PC-9 (cell line): Measurements from ENCODE around the gene CLHC1. TPM values are rescaled to one million over a fixed set of nuclear protein-coding genes. Genes with fewer than 3 reads are reported as not detected.
A peak's percentile ranks its signal among the peaks of the same experiment; 100 is the strongest.

Source experiments
- BruUV-seq: library from RNA; stranded (reverse); fragments of 400-500 nt; replicated peaks from 2 replicates; lab custom pipeline; 2021; lab: Mats Ljungman, UMichigan
- CTCF ChIA-PET: fragments of 300-600 bp; sonication (Branson Sonifier 250); formaldehyde crosslinking; loops from one replicate; lab custom pipeline; 2022; ENCODE audit warnings: antibody characterized with exemption; lab: Charles Lee
- POLR2A ChIA-PET: fragments of 300-600 bp; sonication (Branson Sonifier 250); formaldehyde crosslinking; loops from one replicate; lab custom pipeline; 2022; ENCODE audit warnings: antibody characterized with exemption; ENCODE audit not compliant: unreplicated experiment; lab: Charles Lee
- DNase-seq, 2 experiments: peaks; one replicate each; pipeline versions ENCODE4 v3.0.0 to v3.0.0-alpha.2; 2015 to 2022; ENCODE audit warnings: mixed read lengths in 1 of 2
- H2AFZ ChIP-seq: fragments of 200-600 bp; sonication (generic); 2 replicates; pipeline ENCODE4 v1.8.1; 2017; ENCODE audit warnings: antibody characterized with exemption
- H3F3A ChIP-seq: fragments of 200-600 bp; sonication (generic); 2 replicates; pipeline ENCODE4 v1.8.1; 2017; ENCODE audit warnings: antibody characterized with exemption, mild to moderate bottlenecking, low read depth; ENCODE audit not compliant: insufficient read depth
- H3K27ac ChIP-seq: fragments of 200-600 bp; sonication (generic); 2 replicates; pipeline ENCODE4 v1.6.1; 2016; ENCODE audit warnings: mixed run types
- H3K27me3 ChIP-seq: fragments of 200-600 bp; sonication (generic); 2 replicates; pipeline ENCODE4 v1.6.1; 2016; ENCODE audit warnings: low read depth, mixed run types; ENCODE audit not compliant: insufficient read depth
- H3K36me3 ChIP-seq: fragments of 200-600 bp; sonication (generic); 2 replicates; pipeline ENCODE4 v1.6.1; 2016; ENCODE audit warnings: low read depth, mixed run types
- H3K4me1 ChIP-seq: fragments of 200-600 bp; sonication (generic); replicated peaks from 2 replicates; pipeline ENCODE4 v1.6.1; 2016; ENCODE audit warnings: mixed run types; ENCODE audit not compliant: insufficient read depth
- H3K4me2 ChIP-seq: fragments of 200-600 bp; sonication (generic); 2 replicates; pipeline ENCODE4 v1.6.1; 2017; ENCODE audit warnings: mixed run types
- H3K4me3 ChIP-seq: fragments of 200-600 bp; sonication (generic); 2 replicates; pipeline ENCODE4 v1.6.1; 2016; ENCODE audit warnings: mixed run types
- H3K79me2 ChIP-seq: fragments of 200-600 bp; sonication (generic); 2 replicates; pipeline ENCODE4 v1.6.1; 2017; ENCODE audit warnings: low read depth, mixed run types
- H3K9me2 ChIP-seq: fragments of 200-600 bp; sonication (generic); 2 replicates; pipeline ENCODE4 v1.8.1; 2017; ENCODE audit warnings: mild to moderate bottlenecking; ENCODE audit not compliant: insufficient read depth
- H3K9me3 ChIP-seq: fragments of 200-600 bp; sonication (generic); 2 replicates; pipeline ENCODE4 v1.8.1; 2016; ENCODE audit warnings: low read depth; ENCODE audit not compliant: insufficient read depth
- H4K20me1 ChIP-seq: fragments of 200-600 bp; sonication (generic); 2 replicates; pipeline ENCODE4 v1.8.1; 2017; ENCODE audit not compliant: insufficient read depth
- EZH2 ChIP-seq: fragments of 200-600 bp; sonication (generic); IDR thresholded peaks from 2 replicates; pipeline ENCODE4 v1.8.0; 2017; ENCODE audit warnings: antibody characterized with exemption, low read depth
- intact Hi-C: fragments of 100-400 bp; cut with micrococcal nuclease; formaldehyde crosslinking; loops from one replicate; pipeline ENCODE4 v1.10.0; 2022; ENCODE audit not compliant: unreplicated experiment
- total RNA-seq: library from RNA; stranded (reverse); gene quantifications from 2 replicates; pipeline ENCODE4 v1.2.3, GENCODE V29; 2021
- TF ChIP-seq, protein P1 (sequence below): fragments of 200-600 bp; sonication (generic); conservative IDR thresholded peaks from 2 replicates; pipeline ENCODE4 v1.6.1; 2017; ENCODE audit warnings: mixed run types, antibody characterized with exemption, mild to moderate bottlenecking, moderate library complexity

Gene CLHC1
- total RNA-seq, 1 experiment from 2014 or later: 27.1 TPM

GRCh38 chr2:55162284-55163006 is 69.6 kb downstream of the CLHC1 start:
- Histone ChIP-seq H3K27ac (peak overlapping the region; percentile 72), H3K79me2 (peaks cover 23% of the 10 kb centered on the region), H3K27me3 (no peaks in the 10 kb centered on the region), H3K9me2 (no peaks in the 10 kb centered on the region; the same call in 1 of the 2 replicates), H3K4me3 (no peak overlapping the region), H3K36me3 (no peaks in the 10 kb centered on the region), H3K9me3 (no peaks in the 10 kb centered on the region), H4K20me1 (no peaks in the 10 kb centered on the region), H3F3A (peaks cover 24% of the 10 kb centered on the region), H2AFZ (no peak overlapping the region), H3K4me2 (peak overlapping the region; percentile 69; the same call in 1 of the 2 replicates), H3K4me1 (peaks cover 82% of the 10 kb centered on the region)
- BruUV-seq: no TSS peak
- TF ChIP-seq, protein P1, sequence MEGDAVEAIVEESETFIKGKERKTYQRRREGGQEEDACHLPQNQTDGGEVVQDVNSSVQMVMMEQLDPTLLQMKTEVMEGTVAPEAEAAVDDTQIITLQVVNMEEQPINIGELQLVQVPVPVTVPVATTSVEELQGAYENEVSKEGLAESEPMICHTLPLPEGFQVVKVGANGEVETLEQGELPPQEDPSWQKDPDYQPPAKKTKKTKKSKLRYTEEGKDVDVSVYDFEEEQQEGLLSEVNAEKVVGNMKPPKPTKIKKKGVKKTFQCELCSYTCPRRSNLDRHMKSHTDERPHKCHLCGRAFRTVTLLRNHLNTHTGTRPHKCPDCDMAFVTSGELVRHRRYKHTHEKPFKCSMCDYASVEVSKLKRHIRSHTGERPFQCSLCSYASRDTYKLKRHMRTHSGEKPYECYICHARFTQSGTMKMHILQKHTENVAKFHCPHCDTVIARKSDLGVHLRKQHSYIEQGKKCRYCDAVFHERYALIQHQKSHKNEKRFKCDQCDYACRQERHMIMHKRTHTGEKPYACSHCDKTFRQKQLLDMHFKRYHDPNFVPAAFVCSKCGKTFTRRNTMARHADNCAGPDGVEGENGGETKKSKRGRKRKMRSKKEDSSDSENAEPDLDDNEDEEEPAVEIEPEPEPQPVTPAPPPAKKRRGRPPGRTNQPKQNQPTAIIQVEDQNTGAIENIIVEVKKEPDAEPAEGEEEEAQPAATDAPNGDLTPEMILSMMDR: no peak
- TF ChIP-seq EZH2: no peak
- ChIA-PET CTCF (no interaction called here), POLR2A (interaction anchor here (0.6 kb wide), 1 partner anchor 97 kb away, joined by 4 read pairs; no protein-coding TSS in a partner anchor)
- intact Hi-C loops: no loop called here
- no peak for DNase-seq

DNA sequence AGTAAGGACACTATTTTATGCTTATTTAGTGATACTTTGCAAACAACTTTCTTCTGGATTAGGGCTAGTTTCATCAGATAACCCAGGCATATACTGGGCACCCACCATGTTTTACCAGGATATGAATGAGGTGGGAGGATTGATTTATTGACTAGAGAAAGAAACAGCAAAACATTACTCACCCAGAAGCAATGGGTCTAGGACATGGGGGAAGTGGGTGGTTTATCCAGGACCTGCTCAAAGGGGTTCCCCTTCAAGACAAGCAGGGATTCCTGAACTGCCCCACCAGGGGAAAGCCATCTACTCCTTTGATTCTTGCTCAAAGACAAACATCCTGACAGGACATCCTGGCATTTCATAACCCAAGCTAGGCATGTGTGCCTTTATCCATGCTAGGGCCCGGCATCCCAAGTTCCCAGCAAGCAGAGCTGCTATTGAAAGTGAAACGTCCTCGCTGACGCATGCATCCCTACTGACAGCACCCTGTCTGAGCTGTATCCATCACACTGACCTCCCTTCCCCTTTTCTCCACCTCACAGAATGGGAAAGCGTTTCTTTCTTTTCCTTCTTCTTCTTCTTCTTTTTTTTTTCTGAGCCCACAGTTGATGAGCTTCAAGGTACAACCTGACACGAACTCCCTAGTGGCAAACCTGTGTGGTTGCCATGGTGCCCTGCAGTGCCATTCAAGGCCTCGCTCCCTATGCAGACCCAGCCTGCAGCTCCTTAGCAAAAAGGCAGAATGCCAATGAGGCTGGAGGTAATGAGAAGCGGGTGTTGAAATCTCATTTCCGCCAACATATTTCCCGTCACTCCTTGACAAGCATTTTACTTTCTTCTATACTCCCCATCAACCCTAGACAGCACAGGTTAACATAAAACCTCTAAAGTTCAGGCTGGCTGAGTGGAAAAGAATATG is 70.5 kb downstream of the CLHC1 start:
- no peak for TF ChIP-seq EZH2
- TF ChIP-seq, protein P1: no peak
- BruUV-seq: no TSS peak
- POLR2A ChIA-PET: no interaction called here
- DNase-seq: no peak
- intact Hi-C loops: no loop called here
- Histone ChIP-seq H3K9me2 (no peaks in the 10 kb centered on the region; the same call in 1 of the 2 replicates), H3K4me2 (no peak overlapping the region), H3K36me3 (no peaks in the 10 kb centered on the region), H3K9me3 (no peaks in the 10 kb centered on the region), H3K4me3 (no peak overlapping the region), H3K4me1 (peaks cover 87% of the 10 kb centered on the region), H2AFZ (no peak overlapping the region), H3K27ac (no peak overlapping the region), H3K79me2 (peaks cover 21% of the 10 kb centered on the region), H3F3A (peaks cover 30% of the 10 kb centered on the region), H4K20me1 (no peaks in the 10 kb centered on the region), H3K27me3 (no peaks in the 10 kb centered on the region)
- CTCF ChIA-PET: no interaction called here

DNA sequence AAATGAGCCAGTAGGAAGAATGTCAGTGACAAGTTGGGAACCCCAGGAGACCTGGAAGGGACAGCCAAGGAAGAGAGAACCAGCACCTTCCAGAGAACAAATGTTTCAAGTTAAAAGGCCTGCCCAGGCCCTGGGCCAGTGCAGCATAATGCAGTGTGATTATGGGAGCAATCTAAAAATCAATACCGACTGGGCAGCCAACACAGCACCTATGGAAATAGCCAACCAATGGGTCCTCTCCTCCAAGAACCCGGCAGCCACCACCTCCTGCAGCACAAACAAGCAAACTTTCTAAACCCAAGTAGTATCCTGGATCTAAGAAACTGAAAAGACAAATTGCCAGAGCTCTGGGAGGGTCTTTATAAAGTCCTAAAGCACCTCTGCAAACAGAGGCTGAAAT is 71.7 kb downstream of the CLHC1 start:
- no peak overlapping the region for H3K27ac ChIP-seq
- BruUV-seq: no TSS peak
- H3K9me2 ChIP-seq: no peaks in the 10 kb centered on the region; the same call in 1 of the 2 replicates
- H3K4me2 ChIP-seq: no peak overlapping the region
- H3K9me3 ChIP-seq: no peaks in the 10 kb centered on the region
- POLR2A ChIA-PET: no interaction called here
- DNase-seq: no peak
- intact Hi-C loops: no loop called here
- no peak overlapping the region for H3K4me3 ChIP-seq
- no peaks in the 10 kb centered on the region for H3K27me3 ChIP-seq
- CTCF ChIA-PET: no interaction called here
- H2AFZ ChIP-seq: no peak overlapping the region
- no peaks in the 10 kb centered on the region for H4K20me1 ChIP-seq
- peaks cover 10% of the 10 kb centered on the region; the same call in 1 of the 2 replicates for H3K79me2 ChIP-seq
- H3F3A ChIP-seq: peaks cover 42% of the 10 kb centered on the region
- peaks cover 87% of the 10 kb centered on the region for H3K4me1 ChIP-seq
- no peaks in the 10 kb centered on the region for H3K36me3 ChIP-seq
- no peak for TF ChIP-seq EZH2
- TF ChIP-seq, protein P1: no peak
